H1 (cell line): Measurements from ENCODE around the gene TSHR.

Source experiments
- EZH2 ChIP-seq: fragments of 200-600 bp; sonication (generic); IDR thresholded peaks from 2 replicates; pipeline ENCODE4 v1.7.1; 2012; ENCODE audit warnings: low read depth, mild to moderate bottlenecking, moderate library complexity, low read length, inconsistent platforms; ENCODE audit not compliant: severe bottlenecking
- GTF2F1 ChIP-seq: IDR thresholded peaks from 2 replicates; pipeline ENCODE4 v1.6.1; 2012; ENCODE audit warnings: low read depth, low read length, improper control_type of control experiment, borderline replicate concordance
- POLR2A ChIP-seq, 2 experiments: IDR thresholded peaks; 1 replicate in 1 of 2; 2 replicates in 1 of 2; pipeline ENCODE4 v1.6.1; 2011; ENCODE audit warnings: low read depth in 2 of 2, low read length in 2 of 2, mild to moderate bottlenecking in 2 of 2; ENCODE audit errors: control extremely low read depth in 1 of 2
- POLR2AphosphoS5 ChIP-seq: IDR thresholded peaks from 2 replicates; pipeline ENCODE4 v1.6.1; 2011; ENCODE audit warnings: low read depth, low read length
- SP1 ChIP-seq: IDR thresholded peaks from 2 replicates; pipeline ENCODE4 v1.6.1; 2011; ENCODE audit warnings: low read depth, low read length
- YY1 ChIP-seq: IDR thresholded peaks from 2 replicates; pipeline ENCODE4 v1.6.1; 2011; ENCODE audit warnings: low read depth, mild to moderate bottlenecking, low read length
- TF ChIP-seq, protein P1 (sequence below), 3 experiments: IDR thresholded peaks; 1 replicate in 2 of 3; 2 replicates in 1 of 3; pipeline versions ENCODE4 v1.5.1 to v1.6.1; 2011; ENCODE audit warnings: low read length in 3 of 3, mild to moderate bottlenecking in 3 of 3, inconsistent platforms in 2 of 3, low read depth in 1 of 3, moderate library complexity in 1 of 3; ENCODE audit not compliant: insufficient read depth in 1 of 3; ENCODE audit errors: control extremely low read depth in 1 of 3
- TF ChIP-seq, protein P2 (sequence below): IDR thresholded peaks from 2 replicates; pipeline ENCODE4 v1.6.1; 2012; ENCODE audit warnings: inconsistent platforms

DNA sequence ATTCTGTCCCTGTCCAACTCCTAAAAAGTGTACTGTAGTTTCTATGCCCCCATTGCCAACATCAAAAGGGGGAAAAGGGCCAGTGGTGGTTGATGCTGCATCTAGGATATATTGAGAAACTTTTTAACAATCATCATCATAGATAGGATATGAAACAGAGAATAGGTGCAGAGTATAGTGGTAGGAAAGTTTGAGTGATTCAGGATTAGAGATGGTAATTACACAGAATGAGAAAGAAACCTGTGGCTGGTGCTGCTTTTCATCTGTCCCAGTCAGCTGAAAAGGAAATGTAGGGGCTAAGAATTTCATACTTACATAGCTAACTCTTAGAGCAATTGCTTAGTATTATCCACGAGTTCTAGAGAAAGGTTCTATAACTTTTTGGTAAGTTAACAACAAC, 197.8 kb downstream of the TSHR start:
- TF ChIP-seq, protein P1, sequence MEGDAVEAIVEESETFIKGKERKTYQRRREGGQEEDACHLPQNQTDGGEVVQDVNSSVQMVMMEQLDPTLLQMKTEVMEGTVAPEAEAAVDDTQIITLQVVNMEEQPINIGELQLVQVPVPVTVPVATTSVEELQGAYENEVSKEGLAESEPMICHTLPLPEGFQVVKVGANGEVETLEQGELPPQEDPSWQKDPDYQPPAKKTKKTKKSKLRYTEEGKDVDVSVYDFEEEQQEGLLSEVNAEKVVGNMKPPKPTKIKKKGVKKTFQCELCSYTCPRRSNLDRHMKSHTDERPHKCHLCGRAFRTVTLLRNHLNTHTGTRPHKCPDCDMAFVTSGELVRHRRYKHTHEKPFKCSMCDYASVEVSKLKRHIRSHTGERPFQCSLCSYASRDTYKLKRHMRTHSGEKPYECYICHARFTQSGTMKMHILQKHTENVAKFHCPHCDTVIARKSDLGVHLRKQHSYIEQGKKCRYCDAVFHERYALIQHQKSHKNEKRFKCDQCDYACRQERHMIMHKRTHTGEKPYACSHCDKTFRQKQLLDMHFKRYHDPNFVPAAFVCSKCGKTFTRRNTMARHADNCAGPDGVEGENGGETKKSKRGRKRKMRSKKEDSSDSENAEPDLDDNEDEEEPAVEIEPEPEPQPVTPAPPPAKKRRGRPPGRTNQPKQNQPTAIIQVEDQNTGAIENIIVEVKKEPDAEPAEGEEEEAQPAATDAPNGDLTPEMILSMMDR (IDR thresholded peaks at IDR 0.05; ENCODE audit: control extremely low read depth in 1 of 3, insufficient read depth in 1 of 3, low read depth in 1 of 3, low read length in 3 of 3) = no peak
- no peak for TF ChIP-seq YY1
- TF ChIP-seq EZH2 = no peak
- TF ChIP-seq POLR2A (IDR thresholded peaks at IDR 0.05; ENCODE audit: control extremely low read depth in 1 of 2, low read depth in 2 of 2, low read length in 2 of 2) = no peak
- TF ChIP-seq POLR2AphosphoS5 = no peak
- TF ChIP-seq GTF2F1 = no peak
- no peak for TF ChIP-seq SP1
- TF ChIP-seq, protein P2, sequence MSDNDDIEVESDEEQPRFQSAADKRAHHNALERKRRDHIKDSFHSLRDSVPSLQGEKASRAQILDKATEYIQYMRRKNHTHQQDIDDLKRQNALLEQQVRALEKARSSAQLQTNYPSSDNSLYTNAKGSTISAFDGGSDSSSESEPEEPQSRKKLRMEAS = no peak
